Measurements from ENCODE around the gene ARG1.
"Not testable (repeated sequence)": the region's sequence is repeated elsewhere in the genome, so short reads cannot be mapped to it uniquely, and the experiment has no call there.

ARG1 gene

GRCh38 chr6:131572686-131573415, at the start of gene ARG1:
TSS of gene ARG1 (plus strand) at chr6:131573226. CDS start at chr6:131573283, 57 bp downstream.
- DNase-seq (ENCODE audit: low read depth in 2 of 2, low spot score in 1 of 2) = no peak

- DNase-seq (ENCODE audit: low read depth in 2 of 2, low spot score in 1 of 2) = no peak
These were observed 48.9 kb upstream of the ARG1 start for GRCh38 chr6:131523988-131524673.

- no peak for DNase-seq (ENCODE audit: low read depth in 2 of 2, low spot score in 1 of 2)
These were observed 48.2 kb upstream of the ARG1 start for GRCh38 chr6:131524695-131525336.

GRCh38 chr6:131530936-131531335, 42.1 kb upstream of the ARG1 start:
- not testable (repeated sequence) for DNase-seq (ENCODE audit: low read depth in 2 of 2, low spot score in 1 of 2)

- not testable (repeated sequence) for DNase-seq (ENCODE audit: low read depth in 2 of 2, low spot score in 1 of 2)
These were observed 41.3 kb upstream of the ARG1 start for GRCh38 chr6:131531681-131532080.

GRCh38 chr6:131532580-131533039, 40.4 kb upstream of the ARG1 start:
- no peak for DNase-seq (ENCODE audit: low read depth in 2 of 2, low spot score in 1 of 2)

GRCh38 chr6:131538615-131539014, 34.4 kb upstream of the ARG1 start:
- DNase-seq (ENCODE audit: low read depth in 2 of 2, low spot score in 1 of 2) = not testable (repeated sequence)

GRCh38 chr6:131545317-131545716, 27.7 kb upstream of the ARG1 start:
- DNase-seq (ENCODE audit: low read depth in 2 of 2, low spot score in 1 of 2) = no peak

- no peak for DNase-seq (ENCODE audit: low read depth in 2 of 2, low spot score in 1 of 2)
These were observed 25.5 kb upstream of the ARG1 start for GRCh38 chr6:131547488-131547887.

- DNase-seq (ENCODE audit: low read depth in 2 of 2, low spot score in 1 of 2) = no peak
These were observed 24.6 kb upstream of the ARG1 start for GRCh38 chr6:131548441-131548840.

- no peak for DNase-seq (ENCODE audit: low read depth in 2 of 2, low spot score in 1 of 2)
These were observed 23.2 kb upstream of the ARG1 start for GRCh38 chr6:131549811-131550210.

GRCh38 chr6:131551902-131552301, 21.1 kb upstream of the ARG1 start:
- no peak for DNase-seq (ENCODE audit: low read depth in 2 of 2, low spot score in 1 of 2)

GRCh38 chr6:131552572-131552971, 20.5 kb upstream of the ARG1 start:
- DNase-seq (ENCODE audit: low read depth in 2 of 2, low spot score in 1 of 2) = no peak

GRCh38 chr6:131555992-131556391, 17.0 kb upstream of the ARG1 start:
- no peak for DNase-seq (ENCODE audit: low read depth in 2 of 2, low spot score in 1 of 2)

- no peak for DNase-seq (ENCODE audit: low read depth in 2 of 2, low spot score in 1 of 2)
These were observed 14.1 kb upstream of the ARG1 start for GRCh38 chr6:131558922-131559321.

GRCh38 chr6:131561925-131562707, 10.9 kb upstream of the ARG1 start:
- no peak for DNase-seq (ENCODE audit: low read depth in 2 of 2, low spot score in 1 of 2)

- DNase-seq (ENCODE audit: low read depth in 2 of 2, low spot score in 1 of 2) = no peak
These were observed 8.0 kb upstream of the ARG1 start for GRCh38 chr6:131565056-131565455.

- no peak for DNase-seq (ENCODE audit: low read depth in 2 of 2, low spot score in 1 of 2)
These were observed 4.3 kb upstream of the ARG1 start for GRCh38 chr6:131568726-131569125.

- DNase-seq (ENCODE audit: low read depth in 2 of 2, low spot score in 1 of 2) = no peak
These were observed 1.1 kb downstream of the ARG1 start for GRCh38 chr6:131574133-131574532.

GRCh38 chr6:131574686-131575085, 1.7 kb downstream of the ARG1 start:
- no peak for DNase-seq (ENCODE audit: low read depth in 2 of 2, low spot score in 1 of 2)

- no peak for DNase-seq (ENCODE audit: low read depth in 2 of 2, low spot score in 1 of 2)
These were observed 2.9 kb downstream of the ARG1 start for GRCh38 chr6:131575834-131576478.

All from stimulated activated CD8-positive, alpha-beta memory T cell treated with anti-CD3 and anti-CD28 coated beads, Interleukin-4, amount 100 ng/mL, for 1 hour (primary cell).